Astrocyte of the spinal cord (primary cell): ENCODE results near the gene DDX43.

Experiments
- DNase-seq: peaks from one replicate; pipeline ENCODE4 v3.0.0; 2011; ENCODE audit warnings: low read depth, low spot score
- H3K4me3 ChIP-seq: 2 replicates; pipeline ENCODE4 v1.5.1; 2011; ENCODE audit warnings: low read depth, mild to moderate bottlenecking, low read length, moderate library complexity
- in situ Hi-C: cut with HindIII; loops from 2 replicates; pipeline ENCODE4 v1.10.0; 2017; ENCODE audit warnings: low sequenced_read_pairs
- TF ChIP-seq, protein P1 (sequence below): IDR thresholded peaks from 2 replicates; pipeline ENCODE4 v1.5.1; 2012; ENCODE audit warnings: low read depth, mild to moderate bottlenecking, low read length, inconsistent platforms

Gene DDX43

DNA sequence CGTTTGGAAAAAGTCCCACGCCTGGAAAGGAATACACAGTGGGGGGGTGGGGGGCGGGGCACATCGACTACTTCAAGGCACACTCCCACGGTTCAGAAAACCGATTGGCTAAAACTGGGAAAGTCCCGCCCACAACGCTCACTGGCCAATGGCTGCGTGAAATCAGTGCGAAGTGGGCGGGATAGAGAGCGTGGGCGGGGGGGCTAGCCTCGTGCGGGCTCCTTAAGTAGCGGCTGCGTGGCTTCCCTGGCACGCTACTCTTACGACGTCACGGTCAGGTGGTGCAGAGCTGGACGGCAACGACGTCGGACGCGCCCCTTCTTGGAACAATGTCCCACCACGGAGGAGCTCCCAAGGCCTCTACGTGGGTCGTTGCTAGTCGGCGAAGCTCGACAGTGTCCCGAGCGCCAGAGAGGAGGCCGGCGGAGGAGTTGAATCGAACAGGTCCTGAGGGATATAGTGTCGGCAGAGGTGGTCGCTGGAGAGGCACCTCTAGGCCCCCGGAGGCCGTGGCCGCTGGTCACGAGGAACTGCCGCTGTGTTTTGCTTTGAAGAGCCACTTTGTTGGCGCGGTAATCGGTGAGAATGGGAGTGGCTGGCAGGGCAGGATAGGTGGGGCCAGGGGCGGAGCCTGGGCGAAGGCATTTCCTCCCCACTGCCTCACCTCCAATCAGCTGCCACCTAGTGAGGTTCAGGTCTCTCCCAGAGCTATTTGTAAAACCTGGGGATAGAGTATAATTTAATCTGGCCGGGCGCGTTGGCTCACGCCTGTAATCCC lies at the start of gene DDX43:
Gene DDX43 (plus strand): TSS at position 252 of the 778 bp plus-strand sequence. CDS start 78 bp downstream, at position 330.
- in situ Hi-C loops: no loop called here
- TF ChIP-seq, protein P1, sequence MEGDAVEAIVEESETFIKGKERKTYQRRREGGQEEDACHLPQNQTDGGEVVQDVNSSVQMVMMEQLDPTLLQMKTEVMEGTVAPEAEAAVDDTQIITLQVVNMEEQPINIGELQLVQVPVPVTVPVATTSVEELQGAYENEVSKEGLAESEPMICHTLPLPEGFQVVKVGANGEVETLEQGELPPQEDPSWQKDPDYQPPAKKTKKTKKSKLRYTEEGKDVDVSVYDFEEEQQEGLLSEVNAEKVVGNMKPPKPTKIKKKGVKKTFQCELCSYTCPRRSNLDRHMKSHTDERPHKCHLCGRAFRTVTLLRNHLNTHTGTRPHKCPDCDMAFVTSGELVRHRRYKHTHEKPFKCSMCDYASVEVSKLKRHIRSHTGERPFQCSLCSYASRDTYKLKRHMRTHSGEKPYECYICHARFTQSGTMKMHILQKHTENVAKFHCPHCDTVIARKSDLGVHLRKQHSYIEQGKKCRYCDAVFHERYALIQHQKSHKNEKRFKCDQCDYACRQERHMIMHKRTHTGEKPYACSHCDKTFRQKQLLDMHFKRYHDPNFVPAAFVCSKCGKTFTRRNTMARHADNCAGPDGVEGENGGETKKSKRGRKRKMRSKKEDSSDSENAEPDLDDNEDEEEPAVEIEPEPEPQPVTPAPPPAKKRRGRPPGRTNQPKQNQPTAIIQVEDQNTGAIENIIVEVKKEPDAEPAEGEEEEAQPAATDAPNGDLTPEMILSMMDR: no peak
- peak within 1 kb of the TSS; percentile 15 for H3K4me3 ChIP-seq
- DNase-seq: peak; percentile 26

DNA sequence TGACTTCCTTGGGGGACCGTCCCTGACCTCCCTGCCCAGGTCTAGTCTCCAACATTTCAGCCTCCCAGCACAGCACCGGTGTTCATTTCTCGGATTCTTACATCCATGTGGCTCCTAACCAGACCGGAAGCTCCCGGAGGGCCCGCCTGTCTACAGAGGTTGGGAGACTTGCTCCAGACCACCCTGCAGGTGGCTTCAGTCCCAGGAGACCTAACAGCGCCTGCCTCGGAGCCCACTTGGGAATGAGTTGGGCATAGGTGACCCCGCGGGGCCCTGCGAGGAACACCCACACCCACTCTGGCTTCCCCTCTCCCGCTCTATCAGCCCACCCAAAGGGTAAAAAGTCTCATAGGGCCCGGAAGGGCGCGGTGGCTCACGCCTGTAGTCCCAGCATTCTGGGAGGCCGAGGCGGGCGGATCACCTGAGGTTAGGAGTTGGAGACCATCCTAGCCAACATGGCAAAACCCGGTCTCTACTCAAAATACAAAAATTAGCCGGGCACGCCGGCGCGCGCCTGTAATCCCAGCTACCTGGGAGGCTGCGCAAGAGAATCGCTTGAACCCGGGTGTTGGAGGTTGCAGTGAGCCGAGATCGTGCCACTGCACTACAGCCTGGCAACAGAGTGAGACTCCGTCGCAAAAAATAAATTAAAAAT lies 46.0 kb upstream of the DDX43 start:
- H3K4me3 ChIP-seq: no peak overlapping the region
- DNase-seq: no peak
- TF ChIP-seq, protein P1: no peak
- in situ Hi-C loops: no loop called here

DNA sequence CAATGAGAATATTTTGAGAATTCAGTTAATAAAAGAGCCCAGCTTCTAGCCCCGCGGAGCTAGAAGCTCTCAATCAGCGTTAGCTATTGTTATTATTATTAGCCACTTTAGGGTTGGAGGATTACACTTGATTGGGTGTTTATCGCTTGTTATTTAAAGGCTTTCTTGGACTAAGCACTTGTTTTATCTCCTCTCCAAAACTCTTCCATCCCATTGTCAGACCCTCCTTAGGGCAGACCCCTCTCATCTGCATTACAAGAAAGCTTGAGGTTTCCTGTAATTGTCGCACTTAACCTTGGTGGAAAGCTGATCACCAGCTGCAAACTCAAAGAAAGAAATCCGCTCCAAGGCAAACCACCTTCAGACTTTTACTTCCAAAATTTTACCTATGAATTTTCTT lies 45.3 kb upstream of the DDX43 start:
- TF ChIP-seq, protein P1: no peak
- H3K4me3 ChIP-seq: no peak overlapping the region
- in situ Hi-C loops: no loop called here
- DNase-seq: no peak

DNA sequence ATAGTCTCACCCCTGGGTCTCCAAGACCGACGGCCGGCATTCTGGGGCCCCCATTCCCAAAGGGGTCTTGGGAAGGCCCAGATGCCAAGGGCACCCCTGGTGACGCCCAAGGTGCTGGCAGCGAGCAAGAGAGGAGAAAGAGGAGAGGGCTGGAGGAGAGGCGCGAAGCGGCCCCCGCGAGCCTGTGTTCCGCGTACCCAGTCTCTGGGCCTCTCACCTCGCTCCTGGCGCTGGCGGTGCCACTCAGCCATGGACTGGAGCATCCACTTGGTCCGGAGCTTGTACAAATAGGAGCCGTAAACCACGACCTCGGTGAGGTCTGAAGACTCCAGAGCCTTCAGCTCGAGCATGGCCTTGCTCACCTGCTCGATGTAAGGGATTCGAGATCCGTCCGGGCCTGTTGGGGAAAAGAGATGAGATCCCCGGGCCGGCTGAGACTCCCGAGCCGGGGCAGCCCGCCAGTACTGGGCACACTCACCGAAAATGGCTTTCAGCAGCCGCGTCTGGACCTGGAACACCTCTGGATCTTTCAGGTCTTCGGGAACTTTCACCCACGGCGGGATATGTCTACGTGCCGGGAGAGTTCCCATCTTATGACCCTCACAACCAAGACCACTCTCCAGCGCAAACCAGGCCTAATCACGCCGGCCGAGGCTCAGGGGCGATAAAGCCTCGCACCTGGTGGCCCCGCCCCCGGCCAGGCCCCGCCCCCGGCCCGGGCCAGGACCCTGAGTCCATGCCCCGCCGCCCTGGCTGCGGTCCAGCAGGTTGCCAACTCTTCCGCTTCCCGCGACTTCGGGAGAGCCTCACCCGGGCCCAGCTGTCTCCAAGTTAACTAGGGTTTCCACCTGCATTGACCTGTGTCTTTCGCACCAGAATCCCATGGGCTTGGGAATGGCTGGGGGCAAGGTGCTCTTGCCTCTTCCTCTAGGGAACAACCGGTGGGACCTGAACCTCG lies 40.7 kb upstream of the DDX43 start, which contains the start of gene DPPA5:
Gene DPPA5 (minus strand): TSS at position 641 of the 958 bp plus-strand sequence. CDS start 51 bp downstream, at position 590.
- no peak within 1 kb of the TSS for H3K4me3 ChIP-seq
- in situ Hi-C loops: no loop called here
- TF ChIP-seq, protein P1: no peak
- DNase-seq: no peak

DNA sequence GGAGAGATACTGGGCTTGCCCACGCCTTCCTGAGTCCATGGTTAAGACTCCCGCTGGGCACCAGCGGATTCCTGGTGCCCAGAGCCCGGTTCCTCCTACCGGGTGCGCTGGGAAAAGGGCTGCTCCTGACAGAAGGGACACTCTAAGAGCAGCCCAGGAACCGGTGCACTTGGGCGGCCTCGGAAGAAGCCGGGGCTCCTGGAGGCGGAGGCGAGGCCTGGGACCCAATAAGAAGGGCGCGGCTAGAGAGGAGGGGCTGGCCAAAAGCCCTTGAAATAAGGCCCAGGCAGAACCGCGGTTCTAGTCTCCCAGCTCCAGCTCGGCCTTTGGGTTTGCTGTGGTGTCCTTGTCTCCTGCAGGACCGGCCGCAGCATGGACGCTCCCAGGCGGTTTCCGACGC lies 32.3 kb upstream of the DDX43 start, which contains the start of gene KHDC3L:
Gene KHDC3L (plus strand): TSS at position 301 of the 400 bp plus-strand sequence. CDS start 72 bp downstream, at position 373.
- TF ChIP-seq, protein P1: no peak
- no peak for DNase-seq
- in situ Hi-C loops: no loop called here
- H3K4me3 ChIP-seq: no peak within 1 kb of the TSS
